ENCODE data around the gene CIDEA.

DNA sequence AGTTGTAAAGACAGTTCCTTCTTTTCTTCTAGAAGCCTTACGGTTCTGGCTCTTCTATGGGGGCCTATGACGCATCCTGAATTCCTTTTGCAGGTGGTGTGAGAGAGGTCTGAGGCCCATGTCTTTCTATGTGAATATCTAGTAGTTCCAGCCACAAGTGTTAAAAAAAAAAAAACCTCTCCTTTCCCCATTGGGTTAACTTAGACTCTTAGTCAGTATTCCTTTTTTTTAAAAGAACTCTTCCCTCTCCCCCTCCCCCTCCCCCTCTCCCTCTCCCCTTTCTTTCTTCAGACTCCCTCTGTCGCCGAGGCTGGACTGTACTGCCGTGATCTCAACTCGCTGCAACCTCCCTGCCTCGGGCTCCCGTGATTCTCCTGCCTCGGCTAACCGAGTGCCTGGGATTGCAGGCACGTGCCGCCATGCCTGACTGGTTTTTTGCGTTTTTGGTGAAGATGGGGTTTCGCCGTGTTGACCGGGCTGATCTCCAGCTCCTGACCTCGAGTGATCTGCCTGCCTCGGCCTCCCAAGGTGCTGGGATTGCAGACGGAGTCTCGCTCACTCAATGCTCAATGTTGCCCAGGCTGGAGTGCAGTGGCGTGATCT is 11.4 kb upstream of the CIDEA start:
- TF ChIP-seq CTCF (IDR thresholded peaks at IDR 0.05) (no peak), EZH2 (IDR thresholded peaks at IDR 0.05; ENCODE audit: borderline replicate concordance, insufficient read depth, low read depth, low read length, poor library complexity, severe bottlenecking) (no peak)

All from B cell (primary cell).